Upper lobe of right lung (tissue), 1 donor: ENCODE data around the gene RASD2. TPM values are rescaled to one million over a fixed set of nuclear protein-coding genes. Genes with fewer than 3 reads are reported as not detected.

Experiments used
- ATAC-seq: fragments of 200-7000 bp; cut with Tn5 transposase; one replicate; pipeline ENCODE4 v1.9.1; 2020; ENCODE audit warnings: mild to moderate bottlenecking, moderate library complexity
- DNase-seq: peaks from one replicate; pipeline ENCODE4 v3.0.0-alpha.2; 2020
- H3K27ac ChIP-seq: fragments of 200-600 bp; one replicate; pipeline ENCODE4 v1.8.0; 2022
- H3K27me3 ChIP-seq: fragments of 200-600 bp; one replicate; pipeline ENCODE4 v1.8.0; 2022; ENCODE audit warnings: mild to moderate bottlenecking
- H3K36me3 ChIP-seq: fragments of 200-600 bp; one replicate; pipeline ENCODE4 v1.8.0; 2022
- H3K4me1 ChIP-seq: fragments of 200-600 bp; one replicate; pipeline ENCODE4 v1.8.0; 2022
- H3K4me3 ChIP-seq: fragments of 200-600 bp; one replicate; pipeline ENCODE4 v1.8.0; 2022; ENCODE audit warnings: mild to moderate bottlenecking
- H3K9me3 ChIP-seq: fragments of 200-600 bp; one replicate; pipeline ENCODE4 v1.8.0; 2022
- intact Hi-C: fragments of 100-400 bp; cut with DNase I; formaldehyde crosslinking; loops from one replicate; pipeline ENCODE4 v1.11.0; 2022
- total RNA-seq: library from RNA; stranded (reverse); fragmentation: NEBNext Ultra II Directional; extraction: Animal tissue kit (Norgen Biotek cat#: 25700); gene quantifications from one replicate; pipeline ENCODE4 v1.2.1, GENCODE V29; 2021
- TF ChIP-seq, protein P1 (sequence below): fragments of 200-600 bp; IDR thresholded peaks from one replicate; pipeline ENCODE4 v1.8.0; 2022; ENCODE audit warnings: antibody characterized with exemption
- donor health status: DM: no; HTN: yes; CAD: no; lungs with severe emphysema.

Gene RASD2
- total RNA-seq, 1 donor from 2014 or later: 4.1 TPM

DNA sequence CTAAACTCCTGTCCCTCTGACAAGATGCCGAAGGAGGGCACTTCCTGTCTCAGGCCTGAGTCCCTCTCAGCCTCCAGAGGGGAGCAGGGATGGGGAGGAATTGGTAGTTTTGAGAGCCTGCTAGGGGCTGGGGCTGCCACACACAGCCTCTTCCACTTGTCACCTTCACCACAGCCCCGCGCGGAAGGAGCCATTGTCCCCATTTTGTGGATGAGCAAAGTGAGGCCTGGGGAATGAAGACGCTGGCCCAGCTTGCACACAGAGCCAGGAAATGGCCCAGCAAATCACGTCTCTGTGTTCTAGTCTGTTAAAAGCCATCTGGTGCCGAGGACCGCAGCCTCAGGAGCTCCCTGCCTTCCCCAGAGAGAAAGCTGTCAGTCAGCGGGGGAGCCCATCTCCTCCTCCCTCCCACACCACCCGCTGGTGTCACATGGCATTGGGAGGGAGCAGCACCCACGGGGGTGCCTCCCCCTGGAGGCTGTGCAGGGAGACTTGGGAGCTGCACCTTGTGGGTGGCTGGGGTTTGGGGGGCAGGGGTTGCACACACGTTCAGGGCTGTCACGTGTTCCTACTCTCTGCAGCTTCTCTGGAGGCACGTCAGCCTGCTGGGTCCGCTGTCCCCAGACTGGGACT, 34.6 kb downstream of the RASD2 start:
- Histone ChIP-seq H3K36me3 (no peaks in the 10 kb centered on the region), H3K9me3 (no peaks in the 10 kb centered on the region), H3K4me1 (no peaks in the 10 kb centered on the region), H3K4me3 (no peak overlapping the region), H3K27ac (no peak overlapping the region), H3K27me3 (no peaks in the 10 kb centered on the region)
- ATAC-seq (peak; percentile 33), DNase-seq (no peak)
- intact Hi-C loops: no loop called here
- TF ChIP-seq, protein P1, sequence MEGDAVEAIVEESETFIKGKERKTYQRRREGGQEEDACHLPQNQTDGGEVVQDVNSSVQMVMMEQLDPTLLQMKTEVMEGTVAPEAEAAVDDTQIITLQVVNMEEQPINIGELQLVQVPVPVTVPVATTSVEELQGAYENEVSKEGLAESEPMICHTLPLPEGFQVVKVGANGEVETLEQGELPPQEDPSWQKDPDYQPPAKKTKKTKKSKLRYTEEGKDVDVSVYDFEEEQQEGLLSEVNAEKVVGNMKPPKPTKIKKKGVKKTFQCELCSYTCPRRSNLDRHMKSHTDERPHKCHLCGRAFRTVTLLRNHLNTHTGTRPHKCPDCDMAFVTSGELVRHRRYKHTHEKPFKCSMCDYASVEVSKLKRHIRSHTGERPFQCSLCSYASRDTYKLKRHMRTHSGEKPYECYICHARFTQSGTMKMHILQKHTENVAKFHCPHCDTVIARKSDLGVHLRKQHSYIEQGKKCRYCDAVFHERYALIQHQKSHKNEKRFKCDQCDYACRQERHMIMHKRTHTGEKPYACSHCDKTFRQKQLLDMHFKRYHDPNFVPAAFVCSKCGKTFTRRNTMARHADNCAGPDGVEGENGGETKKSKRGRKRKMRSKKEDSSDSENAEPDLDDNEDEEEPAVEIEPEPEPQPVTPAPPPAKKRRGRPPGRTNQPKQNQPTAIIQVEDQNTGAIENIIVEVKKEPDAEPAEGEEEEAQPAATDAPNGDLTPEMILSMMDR: no peak

DNA sequence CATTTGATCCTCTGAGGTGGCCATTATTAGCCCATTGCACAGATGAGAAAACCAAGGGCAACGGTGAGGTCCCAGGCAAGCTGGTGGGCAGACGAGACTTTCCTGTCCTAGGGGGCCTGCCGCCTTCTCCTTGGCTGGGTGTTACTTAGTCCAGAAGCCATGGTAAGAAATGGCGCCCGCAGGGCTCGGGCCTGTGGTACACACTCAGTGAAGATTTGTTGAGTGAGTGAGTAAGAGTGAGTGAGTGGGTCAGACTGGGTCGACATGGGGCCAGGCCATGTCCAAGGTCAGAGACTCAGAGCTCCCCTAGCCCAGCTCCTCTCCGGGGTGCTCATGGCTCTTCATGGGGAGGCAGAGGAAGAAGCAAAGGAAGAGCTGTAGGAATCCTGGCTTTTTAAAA, 36.0 kb downstream of the RASD2 start:
- Histone ChIP-seq H3K27me3 (no peaks in the 10 kb centered on the region), H3K4me1 (no peaks in the 10 kb centered on the region), H3K9me3 (no peaks in the 10 kb centered on the region), H3K27ac (no peak overlapping the region), H3K4me3 (no peak overlapping the region), H3K36me3 (no peaks in the 10 kb centered on the region)
- ATAC-seq (no peak), DNase-seq (no peak)
- intact Hi-C loops: no loop called here
- TF ChIP-seq, protein P1: no peak

DNA sequence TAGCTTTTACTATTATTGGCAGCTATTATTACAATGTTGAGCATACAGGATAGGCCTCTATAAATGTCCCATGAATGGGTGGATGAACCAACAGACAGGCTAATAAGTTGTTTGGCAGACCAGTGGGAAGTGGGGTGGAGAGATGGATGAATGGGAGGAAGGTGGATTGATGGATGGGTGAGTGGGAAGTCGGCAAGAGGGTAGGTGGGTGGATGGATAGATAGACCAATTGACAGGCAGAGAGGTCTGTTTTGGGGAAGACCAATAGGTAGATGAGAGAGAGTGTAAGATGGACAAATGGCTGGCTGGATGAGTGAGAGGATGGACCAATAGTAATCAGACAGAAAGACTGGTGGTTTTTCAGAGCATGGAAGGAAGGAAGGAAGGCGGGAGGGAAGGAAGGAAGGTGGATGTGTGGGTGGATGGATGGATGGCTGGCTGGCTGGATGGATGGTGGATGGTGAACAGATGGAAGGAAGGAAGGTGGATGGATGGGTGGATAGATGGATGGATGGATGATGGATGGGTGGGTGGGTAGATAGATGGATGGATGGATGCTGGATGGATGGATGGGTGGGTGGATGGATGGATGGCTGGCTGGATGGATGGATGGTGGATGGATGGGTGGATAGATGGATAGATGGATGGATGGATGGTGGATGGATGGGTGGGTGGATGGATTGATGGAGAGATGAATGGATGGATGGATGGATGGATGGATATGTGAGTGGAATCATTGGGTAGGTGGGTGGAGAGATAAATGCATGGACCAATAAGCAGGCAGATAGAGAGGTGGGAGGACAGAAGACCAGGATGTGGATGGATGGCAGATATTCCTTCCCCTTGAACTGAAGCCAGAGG, 37.4 kb downstream of the RASD2 start:
- TF ChIP-seq, protein P1: no peak
- ATAC-seq (no peak), DNase-seq (no peak)
- no peaks in the 10 kb centered on the region for H3K4me1 ChIP-seq
- intact Hi-C loops: no loop called here
- H3K36me3 ChIP-seq: no peaks in the 10 kb centered on the region
- H3K27ac ChIP-seq: no peak overlapping the region
- H3K27me3 ChIP-seq: no peaks in the 10 kb centered on the region
- H3K4me3 ChIP-seq: no peak overlapping the region
- H3K9me3 ChIP-seq: no peaks in the 10 kb centered on the region

DNA sequence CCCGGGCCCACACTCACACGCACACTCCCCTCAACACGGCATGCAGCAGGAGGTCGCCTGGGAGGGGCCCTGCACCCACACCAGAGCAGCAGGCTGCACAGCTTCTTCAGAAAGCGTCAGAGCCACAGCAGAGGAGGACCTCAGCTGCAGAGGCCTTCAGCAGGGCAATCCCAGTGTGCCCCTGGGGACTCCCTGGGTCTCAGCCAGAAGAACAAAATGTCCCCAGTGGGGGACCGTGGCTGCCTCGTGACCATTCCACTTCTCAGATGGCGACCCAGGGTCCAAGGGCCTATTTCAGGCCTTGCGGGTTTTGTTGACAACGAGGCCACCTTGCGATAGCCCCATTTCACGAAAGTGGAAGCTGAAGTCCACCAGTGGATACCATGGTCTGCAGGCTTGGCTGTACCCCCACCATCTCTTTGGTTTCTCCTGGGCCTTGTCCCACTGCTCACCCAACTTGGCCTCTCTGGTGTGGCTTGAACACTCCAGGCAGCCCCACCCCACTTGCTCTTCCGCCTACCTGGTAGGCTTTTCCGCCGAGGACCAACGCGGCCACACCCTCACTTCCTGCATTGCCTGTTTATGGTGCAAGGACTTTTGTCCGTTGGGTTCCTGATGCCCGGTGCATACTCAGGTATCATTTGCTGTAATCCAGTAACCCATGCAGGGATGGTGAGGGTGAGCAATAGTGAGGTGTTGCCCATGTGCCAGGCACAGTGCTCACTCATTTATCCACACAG, 38.4 kb downstream of the RASD2 start:
- DNase-seq (no peak), ATAC-seq (no peak)
- Histone ChIP-seq H3K27ac (no peak overlapping the region), H3K4me3 (no peak overlapping the region), H3K4me1 (no peaks in the 10 kb centered on the region), H3K27me3 (no peaks in the 10 kb centered on the region), H3K9me3 (no peaks in the 10 kb centered on the region), H3K36me3 (no peaks in the 10 kb centered on the region)
- intact Hi-C loops: no loop called here
- TF ChIP-seq, protein P1: no peak

DNA sequence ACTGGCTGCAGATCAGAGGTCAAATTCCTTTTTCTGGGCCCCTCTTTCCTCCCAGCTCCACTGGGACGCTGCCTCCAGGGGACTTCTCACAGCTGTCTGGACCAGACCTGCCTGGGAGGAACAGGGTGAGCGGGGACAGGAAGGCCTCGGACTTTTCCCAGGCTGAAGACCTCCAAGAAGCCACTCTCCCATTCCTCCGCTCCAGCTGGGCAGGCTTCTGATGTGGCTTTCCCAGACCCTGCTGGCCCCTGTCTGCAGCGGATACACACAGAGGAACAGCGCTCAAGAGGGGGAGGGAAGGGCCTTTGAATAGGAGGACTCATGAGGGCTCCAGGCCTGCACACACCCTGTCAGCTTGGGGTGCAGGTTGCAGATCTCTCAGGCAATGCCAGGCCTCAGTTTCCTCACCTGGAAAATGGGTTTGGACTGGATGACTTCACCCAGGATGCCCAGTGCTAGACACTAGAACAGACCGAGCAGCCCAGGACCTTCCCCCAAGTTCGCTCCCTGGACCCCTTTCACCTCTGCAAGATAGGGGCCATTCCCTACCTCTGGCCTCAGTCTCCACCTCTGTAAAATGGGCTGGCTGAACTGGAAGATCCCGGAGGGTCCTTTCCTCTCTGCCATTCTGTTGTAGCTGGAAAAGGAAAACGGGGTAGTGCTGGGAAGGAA, 39.9 kb downstream of the RASD2 start:
- ATAC-seq (no peak), DNase-seq (no peak)
- Histone ChIP-seq H3K27me3 (no peaks in the 10 kb centered on the region), H3K4me1 (no peaks in the 10 kb centered on the region), H3K27ac (no peak overlapping the region), H3K9me3 (no peaks in the 10 kb centered on the region), H3K36me3 (no peaks in the 10 kb centered on the region), H3K4me3 (no peak overlapping the region)
- TF ChIP-seq, protein P1: no peak
- intact Hi-C loops: loop anchor here (5.0 to 10.0 kb wide), 2 partner anchors 148 to 226 kb away; no protein-coding TSS in a partner anchor
